ENCODE results near the gene TMCO4. TPM values are rescaled to one million over a fixed set of nuclear protein-coding genes. Genes with fewer than 3 reads are reported as not detected.
A peak's percentile ranks its signal among the peaks of the same experiment; 100 is the strongest.

Gene TMCO4
- total and polyA plus RNA-seq, 8 donors: 15.7 to 22.1 (median 18.9) TPM

GRCh38 chr1:19786988-19787423 lies 12.7 kb downstream of the TMCO4 start:
- H3K9me3 ChIP-seq: no peaks in the 10 kb centered on the region
- no peak overlapping the region for H3K27ac ChIP-seq
- intact Hi-C loops (cut with DNase I): no loop called here
- peak; percentile 92 for ATAC-seq
- no peaks in the 10 kb centered on the region for H3K4me1 ChIP-seq
- H3K27me3 ChIP-seq: no peaks in the 10 kb centered on the region
- DNase-seq: peak in 1 of 4 donors; percentile 70
- H3K4me3 ChIP-seq: no peak overlapping the region
- H3K36me3 ChIP-seq: peaks cover 0 to 45% of the 10 kb centered on the region in 2 donors
- no peak for TF ChIP-seq CTCF (IDR thresholded peaks at IDR 0.05)

- Histone ChIP-seq H3K36me3 (peaks cover 0 to 37% of the 10 kb centered on the region in 2 donors), H3K9me3 (no peaks in the 10 kb centered on the region), H3K4me3 (no peak overlapping the region), H3K27ac (no peak overlapping the region), H3K4me1 (no peaks in the 10 kb centered on the region), H3K27me3 (no peaks in the 10 kb centered on the region)
- no peak for TF ChIP-seq CTCF (IDR thresholded peaks at IDR 0.05)
- no peak for ATAC-seq
- no peak for DNase-seq
- intact Hi-C loops (cut with DNase I): no loop called here
These were observed 14.1 kb downstream of the TMCO4 start for GRCh38 chr1:19785660-19786059.

- H3K36me3 ChIP-seq: peaks cover 0 to 64% of the 10 kb centered on the region in 2 donors
- no peak overlapping the region for H3K4me3 ChIP-seq
- no peaks in the 10 kb centered on the region for H3K27me3 ChIP-seq
- intact Hi-C loops (cut with DNase I): no loop called here
- no peak overlapping the region for H3K27ac ChIP-seq
- H3K4me1 ChIP-seq: no peaks in the 10 kb centered on the region
- ATAC-seq: no peak
- DNase-seq: no peak
- no peaks in the 10 kb centered on the region for H3K9me3 ChIP-seq
- TF ChIP-seq CTCF (IDR thresholded peaks at IDR 0.05): no peak
These were observed 19.3 kb downstream of the TMCO4 start for GRCh38 chr1:19780267-19780877.

GRCh38 chr1:19776933-19777332 lies 22.8 kb downstream of the TMCO4 start:
- ATAC-seq: no peak
- no peak for DNase-seq
- Histone ChIP-seq H3K36me3 (peaks cover 0 to 65% of the 10 kb centered on the region in 2 donors), H3K4me1 (no peaks in the 10 kb centered on the region), H3K4me3 (no peak overlapping the region), H3K9me3 (no peaks in the 10 kb centered on the region), H3K27me3 (no peaks in the 10 kb centered on the region), H3K27ac (no peak overlapping the region)
- intact Hi-C loops (cut with DNase I): no loop called here
- TF ChIP-seq CTCF (IDR thresholded peaks at IDR 0.05): no peak

- intact Hi-C loops (cut with DNase I): no loop called here
- ATAC-seq: no peak
- no peak for DNase-seq
- H3K36me3 ChIP-seq: peaks cover 0 to 72% of the 10 kb centered on the region in 2 donors
- no peaks in the 10 kb centered on the region for H3K4me1 ChIP-seq
- no peaks in the 10 kb centered on the region for H3K27me3 ChIP-seq
- TF ChIP-seq CTCF (IDR thresholded peaks at IDR 0.05): no peak
- H3K4me3 ChIP-seq: no peak overlapping the region
- H3K27ac ChIP-seq: no peak overlapping the region
- no peaks in the 10 kb centered on the region for H3K9me3 ChIP-seq
These were observed 23.4 kb downstream of the TMCO4 start for GRCh38 chr1:19776287-19776686.

Data from left lung (tissue), 10 donors.